ENCODE measurements around the gene PAX3. TPM values are rescaled to one million over a fixed set of nuclear protein-coding genes. Genes with fewer than 3 reads are reported as not detected.

PAX3 gene
- total RNA-seq, 1 donor = not detected

DNA sequence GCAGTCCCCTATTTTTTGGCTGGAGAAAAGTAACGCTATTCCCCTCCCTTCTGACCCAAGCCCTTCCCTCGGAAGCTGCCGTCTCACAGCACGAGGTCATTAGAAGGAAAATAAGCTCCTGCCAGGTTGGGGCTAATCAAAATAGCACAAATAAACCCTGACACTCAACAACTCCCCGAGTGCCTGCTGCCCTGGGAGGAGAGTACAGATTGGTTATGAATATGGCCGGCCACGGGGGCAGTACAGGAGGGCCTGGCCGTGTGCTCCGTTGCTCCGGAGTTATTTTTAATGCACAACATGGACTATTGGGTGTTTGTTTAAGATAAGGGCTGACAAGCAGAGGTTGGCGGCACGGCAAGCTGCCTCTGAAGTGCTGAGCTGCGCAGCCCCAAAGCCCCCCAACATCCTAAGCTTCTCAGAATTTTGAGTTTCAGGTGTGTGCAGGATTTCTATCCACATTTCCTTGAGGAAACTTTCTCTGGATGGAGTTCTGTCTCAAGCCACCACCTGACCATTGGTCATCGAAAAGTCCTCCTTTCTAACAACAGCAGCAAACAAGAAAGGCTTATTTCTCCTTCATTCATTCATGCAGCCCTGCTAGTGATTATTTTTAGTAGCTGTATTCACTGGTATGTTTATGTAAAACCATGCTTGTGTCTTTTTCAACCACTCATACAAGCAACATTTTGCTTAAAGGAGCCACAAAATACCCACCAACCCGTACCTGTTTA, 58.7 kb downstream of the PAX3 start:
- H3K4me2 ChIP-seq (ENCODE audit: insufficient read depth, low read length) = no peak overlapping the region
- H3K4me1 ChIP-seq (ENCODE audit: insufficient read depth, low read length) = no peaks in the 10 kb centered on the region
- no peaks in the 10 kb centered on the region for H3K79me2 ChIP-seq (ENCODE audit: insufficient read depth, low read length)
- TF ChIP-seq, protein P1, sequence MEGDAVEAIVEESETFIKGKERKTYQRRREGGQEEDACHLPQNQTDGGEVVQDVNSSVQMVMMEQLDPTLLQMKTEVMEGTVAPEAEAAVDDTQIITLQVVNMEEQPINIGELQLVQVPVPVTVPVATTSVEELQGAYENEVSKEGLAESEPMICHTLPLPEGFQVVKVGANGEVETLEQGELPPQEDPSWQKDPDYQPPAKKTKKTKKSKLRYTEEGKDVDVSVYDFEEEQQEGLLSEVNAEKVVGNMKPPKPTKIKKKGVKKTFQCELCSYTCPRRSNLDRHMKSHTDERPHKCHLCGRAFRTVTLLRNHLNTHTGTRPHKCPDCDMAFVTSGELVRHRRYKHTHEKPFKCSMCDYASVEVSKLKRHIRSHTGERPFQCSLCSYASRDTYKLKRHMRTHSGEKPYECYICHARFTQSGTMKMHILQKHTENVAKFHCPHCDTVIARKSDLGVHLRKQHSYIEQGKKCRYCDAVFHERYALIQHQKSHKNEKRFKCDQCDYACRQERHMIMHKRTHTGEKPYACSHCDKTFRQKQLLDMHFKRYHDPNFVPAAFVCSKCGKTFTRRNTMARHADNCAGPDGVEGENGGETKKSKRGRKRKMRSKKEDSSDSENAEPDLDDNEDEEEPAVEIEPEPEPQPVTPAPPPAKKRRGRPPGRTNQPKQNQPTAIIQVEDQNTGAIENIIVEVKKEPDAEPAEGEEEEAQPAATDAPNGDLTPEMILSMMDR (IDR thresholded peaks at IDR 0.05; ENCODE audit: extremely low read depth, low read depth, low read length) = no peak
- no peaks in the 10 kb centered on the region for H3K36me3 ChIP-seq (ENCODE audit: insufficient read depth, low read length)
- H4K20me1 ChIP-seq (ENCODE audit: insufficient read depth, low read length) = no peaks in the 10 kb centered on the region
- no peaks in the 10 kb centered on the region for H3K9me3 ChIP-seq (ENCODE audit: low read depth, low read length)
- H2AFZ ChIP-seq (ENCODE audit: low read length) = no peak overlapping the region
- H3K4me3 ChIP-seq (ENCODE audit: insufficient read depth, low read length) = no peak overlapping the region
- DNase-seq (ENCODE audit: insufficient read length, low spot score, missing footprints) = no peak
- no peak overlapping the region for H3K27ac ChIP-seq (ENCODE audit: low read depth, low read length)
- no peaks in the 10 kb centered on the region for H3K27me3 ChIP-seq (ENCODE audit: insufficient read depth, low read length)

DNA sequence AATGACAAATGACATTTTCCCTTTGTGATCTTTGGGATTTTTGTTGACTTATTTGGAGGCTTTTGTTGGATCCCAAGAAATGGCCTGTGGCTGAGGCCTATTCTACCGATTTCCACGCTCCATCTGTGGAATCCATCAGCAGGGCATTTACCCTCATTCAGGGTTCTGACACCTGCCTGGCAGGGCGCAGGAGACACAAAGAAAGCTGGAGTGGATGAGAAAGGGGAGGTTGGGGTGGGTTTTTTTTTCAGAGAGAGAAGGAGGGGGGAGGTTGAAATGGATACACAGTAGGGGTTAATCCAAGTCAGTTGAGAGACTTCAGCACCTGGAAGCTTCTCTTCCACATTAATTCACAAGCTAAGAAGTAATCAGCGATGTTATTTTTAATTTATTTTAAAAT, 59.7 kb downstream of the PAX3 start:
- H3K4me3 ChIP-seq (ENCODE audit: insufficient read depth, low read length) = no peak overlapping the region
- DNase-seq (ENCODE audit: insufficient read length, low spot score, missing footprints) = no peak
- H4K20me1 ChIP-seq (ENCODE audit: insufficient read depth, low read length) = no peaks in the 10 kb centered on the region
- H3K27ac ChIP-seq (ENCODE audit: low read depth, low read length) = no peak overlapping the region
- H3K9me3 ChIP-seq (ENCODE audit: low read depth, low read length) = no peaks in the 10 kb centered on the region
- no peaks in the 10 kb centered on the region for H3K79me2 ChIP-seq (ENCODE audit: insufficient read depth, low read length)
- H3K36me3 ChIP-seq (ENCODE audit: insufficient read depth, low read length) = no peaks in the 10 kb centered on the region
- H3K4me2 ChIP-seq (ENCODE audit: insufficient read depth, low read length) = no peak overlapping the region
- H3K4me1 ChIP-seq (ENCODE audit: insufficient read depth, low read length) = no peaks in the 10 kb centered on the region
- H2AFZ ChIP-seq (ENCODE audit: low read length) = no peak overlapping the region
- TF ChIP-seq, protein P1 (IDR thresholded peaks at IDR 0.05; ENCODE audit: extremely low read depth, low read depth, low read length) = no peak
- H3K27me3 ChIP-seq (ENCODE audit: insufficient read depth, low read length) = no peaks in the 10 kb centered on the region

DNA sequence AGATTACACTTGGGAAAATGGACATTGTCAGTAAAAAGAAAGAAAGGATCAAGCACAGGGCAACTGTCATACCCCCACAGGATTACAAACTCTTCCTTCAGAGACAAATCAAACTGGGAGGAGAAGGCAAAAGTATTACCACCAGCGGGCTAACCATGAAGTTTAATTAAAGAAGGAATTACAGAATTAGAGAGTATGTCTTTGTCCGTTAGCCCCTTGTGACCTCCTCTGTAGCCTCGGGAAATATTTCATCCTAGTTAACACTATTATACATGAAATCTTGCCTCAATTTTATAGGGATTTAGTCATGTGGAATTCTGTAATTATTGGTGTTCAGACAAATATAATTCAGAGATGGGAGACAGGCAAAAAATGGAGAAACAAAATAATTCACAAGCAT, 60.7 kb downstream of the PAX3 start:
- H3K9me3 ChIP-seq (ENCODE audit: low read depth, low read length) = no peaks in the 10 kb centered on the region
- no peak overlapping the region for H2AFZ ChIP-seq (ENCODE audit: low read length)
- no peak overlapping the region for H3K27ac ChIP-seq (ENCODE audit: low read depth, low read length)
- H3K27me3 ChIP-seq (ENCODE audit: insufficient read depth, low read length) = no peaks in the 10 kb centered on the region
- TF ChIP-seq, protein P1 (IDR thresholded peaks at IDR 0.05; ENCODE audit: extremely low read depth, low read depth, low read length) = no peak
- no peak for DNase-seq (ENCODE audit: insufficient read length, low spot score, missing footprints)
- no peaks in the 10 kb centered on the region for H3K79me2 ChIP-seq (ENCODE audit: insufficient read depth, low read length)
- H3K4me2 ChIP-seq (ENCODE audit: insufficient read depth, low read length) = no peak overlapping the region
- no peaks in the 10 kb centered on the region for H3K4me1 ChIP-seq (ENCODE audit: insufficient read depth, low read length)
- H3K36me3 ChIP-seq (ENCODE audit: insufficient read depth, low read length) = no peaks in the 10 kb centered on the region
- no peaks in the 10 kb centered on the region for H4K20me1 ChIP-seq (ENCODE audit: insufficient read depth, low read length)
- no peak overlapping the region for H3K4me3 ChIP-seq (ENCODE audit: insufficient read depth, low read length)

DNA sequence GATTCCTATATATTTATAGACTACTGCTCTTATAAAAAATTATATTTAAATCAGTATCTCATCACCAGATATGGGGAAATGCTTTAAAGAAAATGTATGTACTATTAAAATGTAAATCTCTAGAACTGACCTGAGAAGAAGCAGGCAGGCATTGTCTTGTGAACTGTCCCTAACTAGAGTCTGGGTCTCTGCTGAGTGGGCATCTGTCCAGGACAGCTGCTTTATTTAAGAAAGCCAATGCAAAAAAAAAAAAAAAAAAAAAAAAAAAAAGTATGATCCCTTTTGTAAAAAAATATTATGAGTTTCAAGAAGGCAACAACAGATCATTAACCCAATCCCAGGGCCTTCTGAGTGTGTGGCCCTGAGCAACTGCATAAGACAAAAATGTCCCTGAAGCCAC, 66.0 kb downstream of the PAX3 start:
- no peak overlapping the region for H3K27ac ChIP-seq (ENCODE audit: low read depth, low read length)
- no peaks in the 10 kb centered on the region for H3K4me1 ChIP-seq (ENCODE audit: insufficient read depth, low read length)
- H2AFZ ChIP-seq (ENCODE audit: low read length) = no peak overlapping the region

More for the DNA sequence above, 66.0 kb downstream of the PAX3 start:
- Histone ChIP-seq H3K79me2 (ENCODE audit: insufficient read depth, low read length) (no peaks in the 10 kb centered on the region), H4K20me1 (ENCODE audit: insufficient read depth, low read length) (no peaks in the 10 kb centered on the region), H3K4me2 (ENCODE audit: insufficient read depth, low read length) (no peak overlapping the region), H3K36me3 (ENCODE audit: insufficient read depth, low read length) (no peaks in the 10 kb centered on the region), H3K4me3 (ENCODE audit: insufficient read depth, low read length) (no peak overlapping the region), H3K9me3 (ENCODE audit: low read depth, low read length) (no peaks in the 10 kb centered on the region), H3K27me3 (ENCODE audit: insufficient read depth, low read length) (no peaks in the 10 kb centered on the region)
- TF ChIP-seq, protein P1 (IDR thresholded peaks at IDR 0.05; ENCODE audit: extremely low read depth, low read depth, low read length) = no peak
- no peak for DNase-seq (ENCODE audit: insufficient read length, low spot score, missing footprints)

Data from osteoblast (primary cell).